GM23338 (cell line): ENCODE data around the gene EEF1AKMT2. TPM values are rescaled to one million over a fixed set of nuclear protein-coding genes. Genes with fewer than 3 reads are reported as not detected.
A peak's percentile ranks its signal among the peaks of the same experiment; 100 is the strongest.

Source experiments
- ATAC-seq: fragments of 200-7000 bp; cut with Tn5 transposase; 3 replicates; pipeline ENCODE4 v1.9.1; 2020
- DNase-seq: peaks from one replicate; pipeline ENCODE4 v3.0.0-alpha.2; 2015; ENCODE audit warnings: low spot score
- H2AFZ ChIP-seq: fragments of 200-600 bp; sonication (generic); 2 replicates; pipeline ENCODE4 v1.8.0; 2016; ENCODE audit warnings: antibody characterized with exemption, mild to moderate bottlenecking, moderate library complexity
- H3F3A ChIP-seq: fragments of 200-600 bp; sonication (generic); replicated peaks from 2 replicates; pipeline ENCODE4 v1.8.0; 2017; ENCODE audit warnings: antibody characterized with exemption, mixed run types, low read depth
- H3K27ac ChIP-seq: fragments of 200-600 bp; sonication (generic); 2 replicates; pipeline ENCODE4 v1.6.1; 2016; ENCODE audit warnings: low read depth
- H3K27me3 ChIP-seq: fragments of 200-600 bp; sonication (generic); 2 replicates; pipeline ENCODE4 v1.8.0; 2016; ENCODE audit warnings: mild to moderate bottlenecking, mixed run types, moderate library complexity; ENCODE audit not compliant: insufficient read depth
- H3K36me3 ChIP-seq: fragments of 200-600 bp; sonication (generic); 2 replicates; pipeline ENCODE4 v1.8.0; 2016; ENCODE audit warnings: mild to moderate bottlenecking; ENCODE audit not compliant: insufficient read depth
- H3K4me1 ChIP-seq: fragments of 200-600 bp; sonication (generic); 2 replicates; pipeline ENCODE4 v1.8.0; 2016; ENCODE audit warnings: mild to moderate bottlenecking, moderate library complexity; ENCODE audit not compliant: insufficient read depth
- H3K4me2 ChIP-seq: fragments of 200-600 bp; sonication (generic); 2 replicates; pipeline ENCODE4 v1.7.1; 2017; ENCODE audit warnings: mixed run types
- H3K4me3 ChIP-seq: fragments of 200-600 bp; sonication (generic); 2 replicates; pipeline ENCODE4 v1.6.1; 2016; ENCODE audit warnings: mixed run types
- H3K79me2 ChIP-seq: fragments of 200-600 bp; sonication (generic); replicated peaks from 2 replicates; pipeline ENCODE4 v1.8.0; 2017; ENCODE audit warnings: mild to moderate bottlenecking; ENCODE audit not compliant: insufficient read depth
- H3K9me2 ChIP-seq: fragments of 200-600 bp; sonication (generic); 2 replicates; pipeline ENCODE4 v1.8.0; 2017; ENCODE audit not compliant: insufficient read depth
- H4K20me1 ChIP-seq: fragments of 200-600 bp; sonication (generic); replicated peaks from 2 replicates; pipeline ENCODE4 v1.8.0; 2017; ENCODE audit warnings: mild to moderate bottlenecking; ENCODE audit not compliant: insufficient read depth
- H3K27ac Mint-ChIP-seq: 2 replicates; pipeline ENCODE4 v1.8.0; 2020; ENCODE audit warnings: inconsistent platforms, mild to moderate bottlenecking, moderate library complexity, mixed read lengths
- H3K27me3 Mint-ChIP-seq: 3 replicates; pipeline ENCODE4 v1.8.0; 2022; ENCODE audit warnings: low read depth, mild to moderate bottlenecking, moderate library complexity, mixed read lengths, inconsistent platforms; ENCODE audit not compliant: insufficient read depth, poor library complexity
- H3K36me3 Mint-ChIP-seq: 3 replicates; pipeline ENCODE4 v1.8.0; 2021; ENCODE audit warnings: low read depth, mild to moderate bottlenecking, inconsistent platforms, moderate library complexity, mixed read lengths
- H3K4me1 Mint-ChIP-seq: 3 replicates; pipeline ENCODE4 v1.8.0; 2020; ENCODE audit warnings: mild to moderate bottlenecking, inconsistent platforms, mixed read lengths
- H3K4me3 Mint-ChIP-seq: 3 replicates; pipeline ENCODE4 v1.8.0; 2021; ENCODE audit warnings: moderate library complexity, mild to moderate bottlenecking, inconsistent platforms, mixed read lengths
- H3K9me3 Mint-ChIP-seq: 3 replicates; pipeline ENCODE4 v1.8.0; 2020; ENCODE audit warnings: moderate library complexity, mild to moderate bottlenecking, inconsistent platforms, mixed read lengths
- CREB1 ChIP-seq: fragments of 250-450 bp; sonication (Bioruptor Pico); IDR thresholded peaks from 2 replicates; pipeline ENCODE4 v1.5.0; 2020; ENCODE audit warnings: low read depth, mild to moderate bottlenecking, moderate library complexity
- EZH2 ChIP-seq: fragments of 200-600 bp; sonication (generic); IDR thresholded peaks from one replicate; pipeline ENCODE4 v1.8.0; 2017; ENCODE audit warnings: antibody characterized with exemption, mild to moderate bottlenecking, low read depth; ENCODE audit not compliant: unreplicated experiment
- EZH2phosphoT487 ChIP-seq: fragments of 200-600 bp; sonication (generic); IDR thresholded peaks from one replicate; pipeline ENCODE4 v1.8.1; 2018; ENCODE audit warnings: antibody characterized with exemption; ENCODE audit not compliant: unreplicated experiment
- JUNB ChIP-seq: IDR thresholded peaks from one replicate; pipeline ENCODE4 v1.6.1; 2016; ENCODE audit warnings: antibody characterized with exemption; ENCODE audit not compliant: unreplicated experiment
- NANOG ChIP-seq: IDR thresholded peaks from 2 replicates; pipeline ENCODE4 v1.6.1; 2016; ENCODE audit warnings: antibody characterized with exemption, borderline replicate concordance
- POLR2AphosphoS5 ChIP-seq: IDR thresholded peaks from 2 replicates; pipeline ENCODE4 v1.6.1; 2016; ENCODE audit warnings: antibody characterized with exemption, low read depth
- STAT1 ChIP-seq: IDR thresholded peaks from one replicate; pipeline ENCODE4 v1.6.1; 2016; ENCODE audit warnings: antibody characterized with exemption; ENCODE audit not compliant: unreplicated experiment
- ZNF114 ChIP-seq: fragments of 250-450 bp; sonication (Bioruptor Pico); IDR thresholded peaks from 2 replicates; pipeline ENCODE4 v1.5.0; 2020; ENCODE audit warnings: mild to moderate bottlenecking, moderate library complexity
- ZNF331 ChIP-seq: fragments of 250-450 bp; sonication (Bioruptor Pico); IDR thresholded peaks from 2 replicates; pipeline ENCODE4 v1.5.0; 2020; ENCODE audit warnings: low read depth, mild to moderate bottlenecking, moderate library complexity
- polyA plus RNA-seq: library from polyadenylated mRNA; unstranded; fragments of >200 nt; fragmentation: Nextera tagmentation; extraction: Ambion mirVana; gene quantifications from 2 replicates; pipeline ENCODE4 v1.2.1, GENCODE V29; 2016
- total RNA-seq: library from RNA; depleted of rRNA; stranded (reverse); fragments of >200 nt; shearing (Covaris generic); gene quantifications from 2 replicates; pipeline ENCODE4 v1.2.3, GENCODE V29; 2014
- TF ChIP-seq, protein P1 (sequence below), 2 experiments: fragments of 200-600 bp in 1 of 2; sonication (generic) in 1 of 2; conservative IDR thresholded peaks; 2 replicates each; pipeline versions ENCODE4 v1.5.1 to v1.6.1; 2016 to 2017; ENCODE audit warnings: antibody characterized with exemption in 2 of 2, low read depth in 2 of 2, mild to moderate bottlenecking in 2 of 2, moderate library complexity in 1 of 2
- TF ChIP-seq, protein P2 (sequence below): fragments of 250-450 bp; sonication (Bioruptor Pico); IDR thresholded peaks from 2 replicates; pipeline ENCODE4 v1.5.0; 2020; ENCODE audit warnings: mild to moderate bottlenecking, moderate library complexity
- TF ChIP-seq, protein P3 (sequence below): IDR thresholded peaks from 2 replicates; pipeline ENCODE4 v1.6.1; 2016; ENCODE audit warnings: antibody characterized with exemption
- TF ChIP-seq, protein P4 (sequence below): IDR thresholded peaks from one replicate; pipeline ENCODE4 v1.6.1; 2018; ENCODE audit warnings: antibody characterized with exemption; ENCODE audit not compliant: unreplicated experiment

EEF1AKMT2 gene
- total and polyA plus RNA-seq, 2 experiments from 2014 or later, result 35.0 to 38.0 TPM

DNA sequence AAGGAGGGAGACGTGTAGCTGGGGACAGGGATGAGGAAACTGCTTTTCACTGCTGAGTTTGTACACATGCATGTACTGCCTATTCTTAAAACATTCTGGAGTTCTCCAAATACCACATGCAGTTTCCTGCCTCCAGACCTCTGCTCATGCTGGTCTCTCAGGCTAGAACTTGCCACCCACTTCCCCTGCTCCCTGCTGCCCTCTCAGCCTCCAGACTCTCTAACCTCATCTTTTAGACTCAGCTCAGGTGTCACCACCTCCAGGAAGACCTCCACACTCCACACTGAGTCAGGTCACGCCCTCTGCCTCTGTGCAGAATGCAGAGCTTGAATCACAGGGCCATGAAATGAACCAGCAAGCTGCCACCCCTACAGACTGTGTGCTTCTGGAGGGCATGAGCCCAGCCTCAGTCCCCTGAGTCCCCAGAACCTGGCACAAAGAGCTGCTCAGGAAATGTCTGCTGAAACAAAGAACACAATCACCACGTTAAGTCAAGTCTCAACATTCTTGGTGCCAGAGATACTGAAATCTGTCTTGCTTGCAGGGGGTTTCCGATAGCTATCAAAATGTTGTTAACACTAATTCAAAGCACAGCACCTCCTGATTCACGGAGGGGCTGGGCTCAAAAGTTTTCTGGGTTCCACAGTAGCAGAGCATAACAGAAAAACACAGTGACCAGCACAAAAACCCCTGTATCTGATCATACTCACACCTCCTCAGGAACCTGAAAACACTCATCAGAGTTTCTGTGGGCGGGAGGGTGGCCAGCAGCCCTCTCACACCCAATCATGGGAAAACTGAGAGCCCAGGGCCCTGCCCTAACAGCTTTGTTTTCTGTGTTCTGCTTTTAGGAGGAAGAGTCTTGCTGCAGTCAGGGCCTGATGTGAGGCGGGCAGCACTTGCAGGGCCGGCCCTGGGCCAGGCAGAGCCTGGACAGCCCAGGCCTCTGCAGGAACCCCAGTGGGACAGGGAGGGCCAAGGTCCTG lies 68.6 kb downstream of the EEF1AKMT2 start:
- TF ChIP-seq, protein P1, sequence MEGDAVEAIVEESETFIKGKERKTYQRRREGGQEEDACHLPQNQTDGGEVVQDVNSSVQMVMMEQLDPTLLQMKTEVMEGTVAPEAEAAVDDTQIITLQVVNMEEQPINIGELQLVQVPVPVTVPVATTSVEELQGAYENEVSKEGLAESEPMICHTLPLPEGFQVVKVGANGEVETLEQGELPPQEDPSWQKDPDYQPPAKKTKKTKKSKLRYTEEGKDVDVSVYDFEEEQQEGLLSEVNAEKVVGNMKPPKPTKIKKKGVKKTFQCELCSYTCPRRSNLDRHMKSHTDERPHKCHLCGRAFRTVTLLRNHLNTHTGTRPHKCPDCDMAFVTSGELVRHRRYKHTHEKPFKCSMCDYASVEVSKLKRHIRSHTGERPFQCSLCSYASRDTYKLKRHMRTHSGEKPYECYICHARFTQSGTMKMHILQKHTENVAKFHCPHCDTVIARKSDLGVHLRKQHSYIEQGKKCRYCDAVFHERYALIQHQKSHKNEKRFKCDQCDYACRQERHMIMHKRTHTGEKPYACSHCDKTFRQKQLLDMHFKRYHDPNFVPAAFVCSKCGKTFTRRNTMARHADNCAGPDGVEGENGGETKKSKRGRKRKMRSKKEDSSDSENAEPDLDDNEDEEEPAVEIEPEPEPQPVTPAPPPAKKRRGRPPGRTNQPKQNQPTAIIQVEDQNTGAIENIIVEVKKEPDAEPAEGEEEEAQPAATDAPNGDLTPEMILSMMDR (conservative IDR thresholded peaks at IDR 0.05; ENCODE audit: low read depth in 2 of 2), result no peak
- TF ChIP-seq, protein P2, sequence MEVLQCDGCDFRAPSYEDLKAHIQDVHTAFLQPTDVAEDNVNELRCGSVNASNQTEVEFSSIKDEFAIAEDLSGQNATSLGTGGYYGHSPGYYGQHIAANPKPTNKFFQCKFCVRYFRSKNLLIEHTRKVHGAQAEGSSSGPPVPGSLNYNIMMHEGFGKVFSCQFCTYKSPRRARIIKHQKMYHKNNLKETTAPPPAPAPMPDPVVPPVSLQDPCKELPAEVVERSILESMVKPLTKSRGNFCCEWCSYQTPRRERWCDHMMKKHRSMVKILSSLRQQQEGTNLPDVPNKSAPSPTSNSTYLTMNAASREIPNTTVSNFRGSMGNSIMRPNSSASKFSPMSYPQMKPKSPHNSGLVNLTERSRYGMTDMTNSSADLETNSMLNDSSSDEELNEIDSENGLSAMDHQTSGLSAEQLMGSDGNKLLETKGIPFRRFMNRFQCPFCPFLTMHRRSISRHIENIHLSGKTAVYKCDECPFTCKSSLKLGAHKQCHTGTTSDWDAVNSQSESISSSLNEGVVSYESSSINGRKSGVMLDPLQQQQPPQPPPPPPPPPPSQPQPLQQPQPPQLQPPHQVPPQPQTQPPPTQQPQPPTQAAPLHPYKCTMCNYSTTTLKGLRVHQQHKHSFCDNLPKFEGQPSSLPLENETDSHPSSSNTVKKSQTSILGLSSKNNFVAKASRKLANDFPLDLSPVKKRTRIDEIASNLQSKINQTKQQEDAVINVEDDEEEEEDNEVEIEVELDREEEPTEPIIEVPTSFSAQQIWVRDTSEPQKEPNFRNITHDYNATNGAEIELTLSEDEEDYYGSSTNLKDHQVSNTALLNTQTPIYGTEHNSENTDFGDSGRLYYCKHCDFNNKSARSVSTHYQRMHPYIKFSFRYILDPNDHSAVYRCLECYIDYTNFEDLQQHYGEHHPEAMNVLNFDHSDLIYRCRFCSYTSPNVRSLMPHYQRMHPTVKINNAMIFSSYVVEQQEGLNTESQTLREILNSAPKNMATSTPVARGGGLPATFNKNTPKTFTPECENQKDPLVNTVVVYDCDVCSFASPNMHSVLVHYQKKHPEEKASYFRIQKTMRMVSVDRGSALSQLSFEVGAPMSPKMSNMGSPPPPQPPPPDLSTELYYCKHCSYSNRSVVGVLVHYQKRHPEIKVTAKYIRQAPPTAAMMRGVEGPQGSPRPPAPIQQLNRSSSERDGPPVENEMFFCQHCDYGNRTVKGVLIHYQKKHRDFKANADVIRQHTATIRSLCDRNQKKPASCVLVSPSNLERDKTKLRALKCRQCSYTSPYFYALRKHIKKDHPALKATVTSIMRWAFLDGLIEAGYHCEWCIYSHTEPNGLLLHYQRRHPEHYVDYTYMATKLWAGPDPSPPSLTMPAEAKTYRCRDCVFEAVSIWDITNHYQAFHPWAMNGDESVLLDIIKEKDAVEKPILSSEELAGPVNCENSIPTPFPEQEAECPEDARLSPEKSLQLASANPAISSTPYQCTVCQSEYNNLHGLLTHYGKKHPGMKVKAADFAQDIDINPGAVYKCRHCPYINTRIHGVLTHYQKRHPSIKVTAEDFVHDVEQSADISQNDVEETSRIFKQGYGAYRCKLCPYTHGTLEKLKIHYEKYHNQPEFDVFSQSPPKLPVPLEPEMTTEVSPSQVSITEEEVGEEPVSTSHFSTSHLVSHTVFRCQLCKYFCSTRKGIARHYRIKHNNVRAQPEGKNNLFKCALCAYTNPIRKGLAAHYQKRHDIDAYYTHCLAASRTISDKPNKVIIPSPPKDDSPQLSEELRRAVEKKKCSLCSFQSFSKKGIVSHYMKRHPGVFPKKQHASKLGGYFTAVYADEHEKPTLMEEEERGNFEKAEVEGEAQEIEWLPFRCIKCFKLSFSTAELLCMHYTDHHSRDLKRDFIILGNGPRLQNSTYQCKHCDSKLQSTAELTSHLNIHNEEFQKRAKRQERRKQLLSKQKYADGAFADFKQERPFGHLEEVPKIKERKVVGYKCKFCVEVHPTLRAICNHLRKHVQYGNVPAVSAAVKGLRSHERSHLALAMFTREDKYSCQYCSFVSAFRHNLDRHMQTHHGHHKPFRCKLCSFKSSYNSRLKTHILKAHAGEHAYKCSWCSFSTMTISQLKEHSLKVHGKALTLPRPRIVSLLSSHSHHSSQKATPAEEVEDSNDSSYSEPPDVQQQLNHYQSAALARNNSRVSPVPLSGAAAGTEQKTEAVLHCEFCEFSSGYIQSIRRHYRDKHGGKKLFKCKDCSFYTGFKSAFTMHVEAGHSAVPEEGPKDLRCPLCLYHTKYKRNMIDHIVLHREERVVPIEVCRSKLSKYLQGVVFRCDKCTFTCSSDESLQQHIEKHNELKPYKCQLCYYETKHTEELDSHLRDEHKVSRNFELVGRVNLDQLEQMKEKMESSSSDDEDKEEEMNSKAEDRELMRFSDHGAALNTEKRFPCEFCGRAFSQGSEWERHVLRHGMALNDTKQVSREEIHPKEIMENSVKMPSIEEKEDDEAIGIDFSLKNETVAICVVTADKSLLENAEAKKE (CRISPR knock-in tag), result no peak
- TF ChIP-seq NANOG, result no peak
- no peak for TF ChIP-seq EZH2phosphoT487
- TF ChIP-seq, protein P3, sequence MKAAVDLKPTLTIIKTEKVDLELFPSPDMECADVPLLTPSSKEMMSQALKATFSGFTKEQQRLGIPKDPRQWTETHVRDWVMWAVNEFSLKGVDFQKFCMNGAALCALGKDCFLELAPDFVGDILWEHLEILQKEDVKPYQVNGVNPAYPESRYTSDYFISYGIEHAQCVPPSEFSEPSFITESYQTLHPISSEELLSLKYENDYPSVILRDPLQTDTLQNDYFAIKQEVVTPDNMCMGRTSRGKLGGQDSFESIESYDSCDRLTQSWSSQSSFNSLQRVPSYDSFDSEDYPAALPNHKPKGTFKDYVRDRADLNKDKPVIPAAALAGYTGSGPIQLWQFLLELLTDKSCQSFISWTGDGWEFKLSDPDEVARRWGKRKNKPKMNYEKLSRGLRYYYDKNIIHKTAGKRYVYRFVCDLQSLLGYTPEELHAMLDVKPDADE, result no peak
- no peak for TF ChIP-seq JUNB
- TF ChIP-seq, protein P4, sequence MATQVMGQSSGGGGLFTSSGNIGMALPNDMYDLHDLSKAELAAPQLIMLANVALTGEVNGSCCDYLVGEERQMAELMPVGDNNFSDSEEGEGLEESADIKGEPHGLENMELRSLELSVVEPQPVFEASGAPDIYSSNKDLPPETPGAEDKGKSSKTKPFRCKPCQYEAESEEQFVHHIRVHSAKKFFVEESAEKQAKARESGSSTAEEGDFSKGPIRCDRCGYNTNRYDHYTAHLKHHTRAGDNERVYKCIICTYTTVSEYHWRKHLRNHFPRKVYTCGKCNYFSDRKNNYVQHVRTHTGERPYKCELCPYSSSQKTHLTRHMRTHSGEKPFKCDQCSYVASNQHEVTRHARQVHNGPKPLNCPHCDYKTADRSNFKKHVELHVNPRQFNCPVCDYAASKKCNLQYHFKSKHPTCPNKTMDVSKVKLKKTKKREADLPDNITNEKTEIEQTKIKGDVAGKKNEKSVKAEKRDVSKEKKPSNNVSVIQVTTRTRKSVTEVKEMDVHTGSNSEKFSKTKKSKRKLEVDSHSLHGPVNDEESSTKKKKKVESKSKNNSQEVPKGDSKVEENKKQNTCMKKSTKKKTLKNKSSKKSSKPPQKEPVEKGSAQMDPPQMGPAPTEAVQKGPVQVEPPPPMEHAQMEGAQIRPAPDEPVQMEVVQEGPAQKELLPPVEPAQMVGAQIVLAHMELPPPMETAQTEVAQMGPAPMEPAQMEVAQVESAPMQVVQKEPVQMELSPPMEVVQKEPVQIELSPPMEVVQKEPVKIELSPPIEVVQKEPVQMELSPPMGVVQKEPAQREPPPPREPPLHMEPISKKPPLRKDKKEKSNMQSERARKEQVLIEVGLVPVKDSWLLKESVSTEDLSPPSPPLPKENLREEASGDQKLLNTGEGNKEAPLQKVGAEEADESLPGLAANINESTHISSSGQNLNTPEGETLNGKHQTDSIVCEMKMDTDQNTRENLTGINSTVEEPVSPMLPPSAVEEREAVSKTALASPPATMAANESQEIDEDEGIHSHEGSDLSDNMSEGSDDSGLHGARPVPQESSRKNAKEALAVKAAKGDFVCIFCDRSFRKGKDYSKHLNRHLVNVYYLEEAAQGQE, result no peak
- TF ChIP-seq ZNF114, result no peak
- TF ChIP-seq EZH2, result no peak
- TF ChIP-seq POLR2AphosphoS5, result no peak
- TF ChIP-seq STAT1, result no peak
- TF ChIP-seq ZNF331 (CRISPR knock-in tag), result no peak
- no peak for TF ChIP-seq CREB1
- H3K4me3 Mint-ChIP-seq, result no peak overlapping the region
- no peaks in the 10 kb centered on the region; the same call in 1 of the 2 replicates for H3F3A ChIP-seq
- no peaks in the 10 kb centered on the region for H3K27me3 ChIP-seq
- no peak overlapping the region for H3K4me3 ChIP-seq
- H3K9me3 Mint-ChIP-seq, result no peaks in the 10 kb centered on the region
- peaks cover 10% of the 10 kb centered on the region for H3K4me1 ChIP-seq
- H3K9me2 ChIP-seq, result no peaks in the 10 kb centered on the region
- no peak for DNase-seq
- H3K27ac Mint-ChIP-seq, result no peak overlapping the region; the same call in 1 of the 2 replicates
- ATAC-seq, result no peak
- H3K79me2 ChIP-seq, result peaks cover 15% of the 10 kb centered on the region
- H4K20me1 ChIP-seq, result no peaks in the 10 kb centered on the region
- H3K4me2 ChIP-seq, result no peak overlapping the region
- H2AFZ ChIP-seq, result no peak overlapping the region
- H3K36me3 Mint-ChIP-seq, result no peaks in the 10 kb centered on the region
- H3K36me3 ChIP-seq, result no peaks in the 10 kb centered on the region
- peak overlapping the region; percentile 24; the same call in 1 of the 2 replicates for H3K27ac ChIP-seq
- H3K27me3 Mint-ChIP-seq, result peaks cover 1% of the 10 kb centered on the region
- H3K4me1 Mint-ChIP-seq, result peaks cover 36% of the 10 kb centered on the region
